ENCODE measurements around the gene PCP4L1. TPM values are rescaled to one million over a fixed set of nuclear protein-coding genes. Genes with fewer than 3 reads are reported as not detected.
A peak's percentile ranks its signal among the peaks of the same experiment; 100 is the strongest.
"Not testable (repeated sequence)": the region's sequence is repeated elsewhere in the genome, so short reads cannot be mapped to it uniquely, and the experiment has no call there.

PCP4L1 gene
- not detected in 2 replicates for total RNA-seq (2014; rRNA removed; shearing (Covaris generic); ENCODE audit: low replicate concordance)

DNA sequence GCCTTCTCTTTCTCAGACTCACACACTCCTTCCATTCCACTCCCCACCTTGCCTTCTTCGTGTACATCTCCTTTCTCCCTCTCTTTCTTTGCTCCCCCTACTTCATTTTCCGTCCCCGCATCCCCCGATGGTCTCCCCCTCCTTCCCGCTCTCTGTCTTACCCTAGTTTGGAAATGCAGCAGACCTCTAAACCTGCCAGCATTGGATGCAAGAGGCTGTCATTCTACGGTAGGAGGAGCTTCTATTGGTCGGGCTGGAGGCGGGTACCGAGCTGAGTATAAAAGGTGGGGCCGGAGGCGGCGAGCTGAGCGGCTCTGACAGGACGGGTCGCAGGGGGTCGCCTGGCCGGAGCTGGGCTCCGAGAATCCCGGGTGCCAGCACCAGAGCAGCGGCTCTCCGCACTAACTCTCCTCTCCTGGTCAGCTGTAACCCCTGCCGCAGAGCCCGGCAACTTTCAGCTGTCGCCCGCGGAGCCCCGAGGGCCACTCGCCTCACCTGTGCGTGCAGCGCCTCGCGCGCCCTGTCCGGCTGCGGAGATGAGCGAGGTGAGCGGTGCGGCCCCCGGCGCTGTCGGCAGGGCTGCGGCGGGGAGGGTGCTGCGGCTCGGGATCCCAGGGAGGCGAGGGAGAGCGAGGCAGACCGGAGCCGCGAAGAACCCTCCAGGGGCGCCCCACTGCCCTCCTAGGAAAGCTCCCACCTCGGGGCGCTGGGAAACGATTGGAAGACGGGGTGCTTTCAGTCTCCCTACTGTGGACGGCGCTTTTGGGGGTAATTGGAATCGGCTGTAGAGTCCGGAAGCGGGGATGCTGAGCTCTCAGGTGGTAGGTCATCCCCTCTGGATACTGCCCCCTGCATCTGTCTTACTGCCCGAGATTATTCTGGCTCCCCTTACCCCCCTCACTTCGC lies at the start of gene PCP4L1:
Gene PCP4L1, plus strand, starts transcription at position 307 of the 906 bp plus-strand sequence. Its CDS starts 230 bp downstream, at position 537.
- no peak for DNase-seq

DNA sequence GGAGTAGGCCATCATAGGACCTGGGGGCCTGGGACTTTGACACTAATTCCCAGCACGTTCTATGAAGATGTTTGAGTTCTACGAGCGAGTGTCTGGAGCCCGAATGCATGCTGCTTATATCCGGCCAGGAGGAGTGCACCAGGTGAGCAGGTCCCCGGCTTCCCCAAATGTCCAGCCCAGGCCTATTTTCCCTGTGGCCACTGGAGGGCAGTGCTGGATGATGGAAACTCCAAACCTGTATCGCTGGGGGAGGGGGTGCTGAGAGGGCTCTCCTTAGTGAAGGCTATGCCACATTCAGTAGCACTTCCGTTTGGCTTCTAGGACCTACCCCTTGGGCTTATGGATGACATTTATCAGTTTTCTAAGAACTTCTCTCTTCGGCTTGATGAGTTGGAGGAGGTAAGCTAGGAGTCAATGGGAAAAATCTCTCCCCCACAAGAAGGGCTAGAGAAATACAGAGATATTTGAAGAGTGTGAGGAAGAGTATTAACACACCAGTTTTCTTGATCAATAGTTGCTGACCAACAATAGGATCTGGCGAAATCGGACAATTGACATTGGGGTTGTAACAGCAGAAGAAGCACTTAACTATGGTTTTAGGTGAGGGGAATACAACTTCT lies 48.6 kb upstream of the PCP4L1 start:
- Histone ChIP-seq H3K36me3 (peaks cover 90% of the 10 kb centered on the region), H3K9me3 (no peaks in the 10 kb centered on the region), H3K4me3 (no peak overlapping the region), H3K27me3 (no peaks in the 10 kb centered on the region)
- peak; percentile 70 for DNase-seq

More for the DNA sequence above, at the start of gene PCP4L1:
- Histone ChIP-seq H3K9me3 (peaks cover 6% of the 10 kb centered on the region; the same call in 1 of the 2 replicates), H3K27me3 (peaks cover 35% of the 10 kb centered on the region), H3K36me3 (no peaks in the 10 kb centered on the region), H3K4me3 (no peak within 1 kb of the TSS)

DNA sequence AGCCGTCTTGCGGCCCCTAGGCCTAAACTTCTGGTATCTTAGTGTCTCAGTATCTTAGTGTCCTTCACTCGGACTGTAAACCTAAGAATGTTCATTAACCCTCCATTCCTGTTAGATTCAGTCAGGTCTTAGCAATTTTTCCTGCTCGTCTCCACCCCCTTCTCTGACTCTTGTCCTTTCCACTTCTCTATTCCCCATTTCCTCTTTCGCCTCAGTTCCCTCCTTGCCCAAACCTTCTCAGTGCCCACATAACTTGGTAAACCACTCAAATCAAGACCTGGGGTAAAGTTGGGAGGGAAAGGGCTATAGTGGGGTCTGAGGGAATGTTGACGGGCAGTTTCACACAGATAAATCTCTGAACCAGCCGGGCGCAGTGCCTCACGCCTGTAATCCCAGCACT lies 44.2 kb upstream of the PCP4L1 start:
- Histone ChIP-seq H3K36me3 (peaks cover 50% of the 10 kb centered on the region), H3K27me3 (no peaks in the 10 kb centered on the region)

DNA sequence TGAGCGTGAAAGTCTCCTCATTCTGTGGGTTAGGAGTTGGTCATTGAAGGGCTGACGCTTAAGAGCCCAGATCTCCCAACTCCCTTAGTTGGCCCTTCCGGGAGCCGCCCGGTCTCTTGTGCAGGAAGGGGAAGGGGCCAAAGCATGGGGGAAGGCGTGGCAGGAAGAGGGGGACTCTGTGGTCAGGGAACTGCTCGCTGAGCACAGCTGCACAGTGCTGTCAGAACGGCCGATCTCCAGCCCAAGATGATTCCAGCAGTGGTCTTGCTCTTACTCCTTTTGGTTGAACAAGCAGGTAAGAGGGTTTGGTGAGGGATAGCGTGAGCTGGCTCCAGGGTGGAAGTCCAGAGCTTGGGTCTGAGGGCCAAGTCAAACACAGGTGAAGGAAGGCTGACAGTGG lies 43.5 kb upstream of the PCP4L1 start, which contains the start of gene FCER1G:
Gene FCER1G, plus strand, starts transcription at position 220 of the 400 bp plus-strand sequence. Its CDS starts 27 bp downstream, at position 247.
- Histone ChIP-seq H3K9me3 (no peaks in the 10 kb centered on the region), H3K4me3 (no peak within 1 kb of the TSS), H3K27me3 (no peaks in the 10 kb centered on the region), H3K36me3 (peaks cover 43% of the 10 kb centered on the region)
- DNase-seq: no peak

More for the DNA sequence above, 44.2 kb upstream of the PCP4L1 start:
- Histone ChIP-seq H3K4me3 (no peak overlapping the region), H3K9me3 (no peaks in the 10 kb centered on the region)
- DNase-seq: no peak

DNA sequence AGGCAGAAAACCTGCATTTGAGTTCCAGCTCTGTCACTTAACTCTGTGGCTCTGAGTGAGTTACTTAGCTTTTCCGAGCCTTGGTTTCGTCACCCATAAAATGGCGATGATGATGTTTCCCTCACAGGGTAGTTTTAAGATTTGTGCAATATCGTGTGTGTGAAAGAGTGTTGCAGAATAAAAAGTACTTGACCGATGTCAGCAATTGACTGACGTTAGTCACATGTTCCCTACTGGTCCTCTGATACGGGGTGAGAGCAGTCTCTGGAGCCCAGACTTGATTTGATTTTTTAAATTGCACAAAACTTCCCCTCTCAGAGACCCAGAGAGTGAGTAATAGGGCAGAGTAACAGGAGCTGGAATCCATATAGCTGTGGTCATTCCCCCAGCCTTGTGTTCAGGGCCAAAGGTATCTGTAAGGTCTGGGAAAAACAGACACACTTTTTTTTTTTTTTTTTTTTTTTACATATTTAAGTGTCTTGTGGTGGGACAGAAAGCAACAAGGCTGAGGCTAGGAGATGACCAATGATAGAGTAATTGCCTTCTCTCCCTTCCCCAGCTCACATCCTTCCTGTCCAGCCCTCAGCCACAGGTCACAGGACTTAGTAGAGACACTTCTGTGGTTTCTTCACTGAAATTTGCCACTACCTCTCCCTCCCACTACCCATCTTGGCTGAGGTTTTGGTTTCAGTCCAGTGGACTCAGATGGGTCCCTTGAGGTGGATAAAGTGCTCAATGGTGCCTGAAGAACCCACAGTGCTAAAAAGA lies 41.4 kb upstream of the PCP4L1 start:
- Histone ChIP-seq H3K36me3 (peaks cover 24% of the 10 kb centered on the region), H3K9me3 (no peaks in the 10 kb centered on the region), H3K4me3 (no peak overlapping the region), H3K27me3 (no peaks in the 10 kb centered on the region)
- no peak for DNase-seq

DNA sequence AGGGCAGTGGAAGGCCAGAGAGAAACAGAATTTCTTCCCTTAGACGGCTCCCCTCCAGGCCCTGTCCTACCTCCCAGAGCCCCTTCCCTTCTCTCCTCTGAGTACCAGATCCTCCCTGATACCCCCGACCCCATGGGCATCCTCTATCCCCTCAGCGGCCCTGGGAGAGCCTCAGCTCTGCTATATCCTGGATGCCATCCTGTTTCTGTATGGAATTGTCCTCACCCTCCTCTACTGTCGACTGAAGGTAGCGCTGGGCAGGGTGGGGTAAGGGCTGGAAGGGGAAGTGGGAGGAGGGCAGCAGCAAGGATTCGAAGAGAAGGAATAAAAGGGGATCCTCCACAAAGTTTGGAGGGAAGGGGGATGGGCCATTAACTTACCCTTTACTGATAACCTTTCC lies 40.7 kb upstream of the PCP4L1 start:
- Histone ChIP-seq H3K27me3 (no peaks in the 10 kb centered on the region), H3K4me3 (no peak overlapping the region), H3K36me3 (peaks cover 18% of the 10 kb centered on the region), H3K9me3 (no peaks in the 10 kb centered on the region)
- no peak for DNase-seq

DNA sequence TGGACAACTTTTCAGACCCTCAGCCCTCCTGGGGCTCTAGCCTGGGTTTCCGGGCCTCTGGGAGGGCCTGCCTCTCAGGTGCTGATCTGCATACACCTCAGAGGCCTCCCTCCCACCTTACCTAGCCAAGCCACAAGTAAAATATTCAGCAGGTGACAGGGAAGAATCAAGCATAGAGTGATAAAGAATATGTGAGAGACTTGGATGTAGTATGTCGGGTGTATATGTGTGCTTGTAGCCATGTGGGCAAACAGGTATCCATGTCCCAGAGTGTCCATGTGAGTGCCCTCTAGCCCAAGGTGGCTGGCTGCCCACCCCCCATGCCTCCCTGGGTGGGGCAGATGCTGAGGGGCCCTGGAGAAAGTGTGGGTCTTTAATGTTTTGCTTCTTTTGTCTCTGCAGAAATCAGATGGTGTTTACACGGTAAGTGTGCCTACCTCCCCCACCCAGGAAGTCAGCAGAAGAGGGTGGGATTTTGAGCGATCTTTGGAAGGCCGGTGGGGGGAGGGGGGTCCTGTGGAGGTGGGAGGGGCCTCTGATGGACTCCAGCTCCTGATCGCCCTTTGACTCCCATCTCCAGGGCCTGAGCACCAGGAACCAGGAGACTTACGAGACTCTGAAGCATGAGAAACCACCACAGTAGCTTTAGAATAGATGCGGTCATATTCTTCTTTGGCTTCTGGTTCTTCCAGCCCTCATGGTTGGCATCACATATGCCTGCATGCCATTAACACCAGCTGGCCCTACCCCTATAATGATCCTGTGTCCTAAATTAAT lies 40.1 kb upstream of the PCP4L1 start:
- Histone ChIP-seq H3K27me3 (no peaks in the 10 kb centered on the region), H3K9me3 (no peaks in the 10 kb centered on the region), H3K4me3 (no peak overlapping the region), H3K36me3 (peaks cover 11% of the 10 kb centered on the region)
- no peak for DNase-seq

DNA sequence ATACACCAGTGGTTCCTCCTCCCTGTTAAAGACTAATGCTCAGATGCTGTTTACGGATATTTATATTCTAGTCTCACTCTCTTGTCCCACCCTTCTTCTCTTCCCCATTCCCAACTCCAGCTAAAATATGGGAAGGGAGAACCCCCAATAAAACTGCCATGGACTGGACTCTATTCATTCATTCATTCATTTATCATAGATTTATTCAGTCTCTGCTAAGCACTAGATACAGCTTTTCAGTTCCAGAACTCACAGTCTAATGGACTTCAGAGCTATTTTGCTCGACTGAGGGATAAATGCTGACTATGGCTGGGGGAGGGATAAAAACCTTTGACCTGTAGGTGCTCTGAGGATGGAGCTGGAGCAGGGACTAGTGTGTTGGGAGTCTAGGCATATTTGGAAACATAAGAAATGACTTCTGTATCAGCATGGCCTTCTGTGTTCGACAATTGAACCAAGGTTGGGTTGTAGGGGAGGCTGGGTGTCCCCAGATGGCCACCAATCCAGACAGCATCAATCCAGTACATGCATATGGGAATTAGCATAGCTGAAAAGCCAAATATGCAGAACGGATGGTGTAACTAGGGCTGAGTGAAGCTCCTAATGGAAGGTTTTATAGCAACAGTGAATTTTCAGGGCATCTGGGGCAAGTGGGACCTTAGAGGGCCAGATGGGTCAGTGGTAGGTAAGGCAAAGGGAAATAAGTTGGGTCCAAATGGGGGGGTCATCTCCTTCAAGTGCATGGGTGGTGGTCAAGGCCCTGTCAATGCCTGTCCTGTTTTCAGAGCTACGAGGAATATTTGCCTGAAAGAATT lies 39.3 kb upstream of the PCP4L1 start:
- no peak overlapping the region for H3K4me3 ChIP-seq
- peaks cover 3% of the 10 kb centered on the region for H3K36me3 ChIP-seq
- H3K9me3 ChIP-seq: no peaks in the 10 kb centered on the region
- no peak for DNase-seq
- no peaks in the 10 kb centered on the region for H3K27me3 ChIP-seq

DNA sequence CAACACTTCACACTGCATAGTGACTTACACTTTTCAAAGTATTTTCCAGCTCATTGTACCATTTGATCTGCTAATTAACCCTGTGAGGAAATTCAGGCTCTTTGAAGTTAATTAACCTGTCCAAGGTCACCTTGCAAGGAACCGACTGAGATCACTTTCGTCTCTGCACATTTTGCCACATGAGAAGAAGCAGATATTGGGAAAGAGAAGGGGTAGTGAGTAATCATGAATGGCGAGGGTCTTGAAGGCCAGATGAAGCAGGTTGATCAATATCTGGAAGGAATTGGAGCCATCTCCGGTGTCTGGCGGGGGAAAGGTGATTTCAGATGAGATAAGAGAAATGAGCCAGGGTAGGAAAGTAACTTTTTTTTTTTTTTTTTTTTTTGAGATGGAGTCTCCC lies 38.5 kb upstream of the PCP4L1 start:
- DNase-seq: no peak
- H3K4me3 ChIP-seq: no peak overlapping the region
- H3K36me3 ChIP-seq: no peaks in the 10 kb centered on the region
- no peaks in the 10 kb centered on the region for H3K27me3 ChIP-seq
- H3K9me3 ChIP-seq: no peaks in the 10 kb centered on the region

DNA sequence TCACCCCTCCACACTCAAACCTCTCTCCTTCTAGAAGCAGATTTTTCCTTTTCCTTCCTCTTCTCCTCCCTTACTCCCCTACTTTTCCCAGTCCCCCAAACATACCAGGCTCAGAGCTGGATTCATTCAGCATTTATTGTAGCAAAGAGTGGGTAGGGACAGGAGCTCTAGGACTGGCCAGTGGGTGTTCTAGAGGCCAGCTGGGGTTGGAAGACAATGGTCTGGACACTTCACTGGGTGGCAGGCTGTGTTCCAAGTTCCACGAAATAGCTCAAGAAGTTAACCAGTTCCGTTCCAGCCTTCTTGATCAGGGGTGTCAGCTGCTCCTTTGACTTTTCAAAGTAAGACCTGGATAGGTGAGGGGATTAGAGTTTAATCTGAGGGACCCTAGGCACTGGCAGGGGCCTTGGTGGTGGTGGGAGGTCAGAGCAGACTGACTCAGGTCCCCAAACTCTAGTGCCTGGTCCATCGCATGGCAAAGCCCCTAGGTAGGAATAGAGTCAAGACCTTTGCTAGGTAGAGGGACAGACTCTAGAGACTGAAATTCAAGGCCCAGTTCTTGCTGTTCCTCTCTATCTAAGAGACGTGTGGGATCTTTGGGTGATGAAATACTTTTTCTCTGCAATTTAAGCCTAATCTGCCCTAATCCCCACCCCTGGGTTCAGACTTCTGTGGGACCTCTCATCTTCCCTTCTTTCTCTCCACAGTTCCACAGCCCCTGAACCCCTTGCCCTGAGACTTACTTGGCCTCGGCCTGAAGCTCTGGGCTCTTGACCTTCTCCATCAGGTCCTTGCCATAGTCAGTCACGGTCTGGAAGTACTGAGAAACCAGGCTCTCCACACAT lies 36.1 kb upstream of the PCP4L1 start:
- Histone ChIP-seq H3K9me3 (no peaks in the 10 kb centered on the region), H3K27me3 (no peaks in the 10 kb centered on the region), H3K36me3 (no peaks in the 10 kb centered on the region; the same call in 1 of the 2 replicates), H3K4me3 (no peak overlapping the region)
- no peak for DNase-seq

DNA sequence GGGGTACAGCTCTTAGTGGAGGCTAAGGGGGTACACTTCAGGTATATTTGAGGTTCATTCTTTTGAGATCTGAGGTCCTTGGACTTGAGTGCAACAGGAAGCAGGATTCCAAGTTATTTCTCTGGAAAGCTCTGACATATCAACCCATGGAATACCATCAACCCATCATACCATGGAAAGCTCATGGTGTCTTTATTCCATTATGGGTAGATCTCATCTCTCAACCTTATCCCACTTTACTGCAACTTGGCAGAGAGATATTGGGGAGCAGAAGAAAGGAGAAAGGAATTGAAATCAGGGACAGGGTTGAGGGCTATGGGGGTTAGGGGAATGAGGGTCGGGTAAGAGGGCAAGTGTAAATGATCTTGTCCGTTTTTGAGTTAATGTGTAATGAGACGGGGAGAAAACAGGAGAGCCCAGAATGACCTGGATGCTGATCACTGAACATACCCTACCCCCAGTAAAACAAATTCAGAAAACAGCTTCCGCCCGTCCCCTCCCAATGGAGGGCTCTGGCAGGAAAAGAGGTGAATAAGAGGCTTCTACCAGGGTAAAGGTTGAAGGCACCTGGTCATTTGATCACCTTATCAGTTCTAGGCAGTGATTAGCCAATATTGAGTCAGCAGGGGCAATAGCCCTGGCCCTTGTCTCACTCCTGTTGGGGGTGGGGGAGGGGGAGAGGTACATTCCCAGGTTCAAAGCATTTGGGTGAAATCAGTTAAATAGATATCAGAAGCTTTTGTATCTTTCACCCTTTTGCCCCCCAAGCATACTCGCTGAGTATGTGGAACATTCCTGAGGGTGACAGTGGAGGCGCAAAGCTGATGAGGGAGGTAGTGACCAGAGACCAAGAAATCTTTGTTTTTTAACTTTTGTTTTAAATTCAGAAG lies 34.5 kb upstream of the PCP4L1 start:
- Histone ChIP-seq H3K9me3 (no peaks in the 10 kb centered on the region), H3K27me3 (no peaks in the 10 kb centered on the region), H3K36me3 (peaks cover 14% of the 10 kb centered on the region), H3K4me3 (no peak overlapping the region)
- DNase-seq: no peak

DNA sequence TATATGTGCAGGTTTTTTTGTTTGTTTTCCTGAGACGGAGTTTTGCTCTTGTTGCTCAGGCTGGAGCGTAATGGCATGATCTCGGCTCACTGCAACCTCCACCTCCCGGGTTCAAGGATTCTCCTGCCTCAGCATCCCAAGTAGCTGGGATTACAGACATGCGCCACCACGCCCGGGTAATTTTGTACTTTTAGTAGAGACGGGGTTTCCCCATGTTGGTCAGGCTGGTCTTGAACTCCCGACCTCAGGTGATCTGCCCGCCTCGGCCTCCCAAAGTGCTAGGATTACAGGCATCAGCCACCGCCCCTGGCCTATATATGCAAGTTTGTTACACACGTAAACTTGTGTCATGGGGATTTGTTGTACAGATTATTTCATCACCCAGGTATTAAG lies 33.9 kb upstream of the PCP4L1 start:
- H3K27me3 ChIP-seq, DNase-seq, H3K9me3 ChIP-seq, H3K4me3 ChIP-seq: not testable (repeated sequence)
- peaks cover 21% of the 10 kb centered on the region for H3K36me3 ChIP-seq

DNA sequence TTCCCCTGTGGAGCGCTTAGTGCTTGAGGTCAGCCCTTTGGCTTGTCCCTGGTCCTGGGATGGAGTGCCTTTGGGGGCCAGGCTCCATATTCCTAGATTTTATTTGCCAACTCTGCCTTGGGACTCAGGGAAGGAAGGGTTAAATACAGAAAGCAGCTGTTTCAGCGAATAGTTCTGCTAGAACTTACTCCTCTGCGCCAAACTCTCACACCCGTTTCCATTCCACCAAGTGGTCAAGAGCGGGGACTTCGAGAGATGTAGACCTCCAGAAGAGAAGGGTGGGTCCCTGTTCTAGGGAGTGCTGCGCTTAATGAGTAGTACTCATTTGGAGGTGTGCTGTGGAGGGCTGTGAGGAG lies 33.4 kb upstream of the PCP4L1 start:
- no peak for DNase-seq
- Histone ChIP-seq H3K27me3 (no peaks in the 10 kb centered on the region), H3K36me3 (peaks cover 25% of the 10 kb centered on the region), H3K9me3 (no peaks in the 10 kb centered on the region), H3K4me3 (peak overlapping the region; percentile 6; the same call in 1 of the 2 replicates)
